Neural cell (in vitro differentiated cells): ENCODE data around the gene CEBPB. TPM values are rescaled to one million over a fixed set of nuclear protein-coding genes. Genes with fewer than 3 reads are reported as not detected.

Experiments used
- H2AFZ ChIP-seq: fragments of 200-600, 300-800 bp; sonication (generic), shearing (Covaris generic); 2 replicates; pipeline ENCODE4 v1.6.0; 2014; ENCODE audit warnings: low read depth, mild to moderate bottlenecking, antibody characterized with exemption, low read length, moderate library complexity
- H3F3A ChIP-seq: fragments of 200-600 bp; shearing (Covaris generic); 2 replicates; pipeline ENCODE4 v1.6.1; 2016; ENCODE audit warnings: mild to moderate bottlenecking, moderate library complexity, mixed read lengths, antibody characterized with exemption, low read length; ENCODE audit not compliant: insufficient read depth, poor library complexity, severe bottlenecking
- H3K27ac ChIP-seq: fragments of 200-600, 300-800 bp; sonication (generic), shearing (Covaris generic); 2 replicates; pipeline ENCODE4 v1.5.1; 2014; ENCODE audit warnings: mild to moderate bottlenecking, low read length, moderate library complexity
- H3K27me3 ChIP-seq: fragments of 300-800, 200-600 bp; sonication (generic), shearing (Covaris generic); 2 replicates; pipeline ENCODE4 v1.6.0; 2014; ENCODE audit warnings: mild to moderate bottlenecking, low read depth, low read length, moderate library complexity; ENCODE audit not compliant: insufficient read depth
- H3K36me3 ChIP-seq: fragments of 300-800, 200-600 bp; sonication (generic), shearing (Covaris generic); 2 replicates; pipeline ENCODE4 v1.5.1; 2014; ENCODE audit warnings: mild to moderate bottlenecking, antibody characterized with exemption, low read length, moderate library complexity; ENCODE audit not compliant: insufficient read depth
- H3K4me2 ChIP-seq: fragments of 300-800, 200-600 bp; sonication (generic), shearing (Covaris generic); 2 replicates; pipeline ENCODE4 v1.6.0; 2014; ENCODE audit warnings: mild to moderate bottlenecking, low read length
- H3K4me3 ChIP-seq: fragments of 300-800, 200-600 bp; sonication (generic), shearing (Covaris generic); 2 replicates; pipeline ENCODE4 v1.5.1; 2014; ENCODE audit warnings: mild to moderate bottlenecking, low read length, moderate library complexity
- H3K79me2 ChIP-seq: fragments of 200-600 bp; shearing (Covaris generic); replicated peaks from 2 replicates; pipeline ENCODE4 v1.6.0; 2014; ENCODE audit warnings: mild to moderate bottlenecking, low read length, moderate library complexity; ENCODE audit not compliant: insufficient read depth
- H3K9ac ChIP-seq: fragments of 300-800, 200-600 bp; sonication (generic), shearing (Covaris generic); 2 replicates; pipeline ENCODE4 v1.6.1; 2016; ENCODE audit warnings: mild to moderate bottlenecking, low read length, mixed read lengths
- H3K9me2 ChIP-seq: fragments of 200-600 bp; shearing (Covaris generic); 2 replicates; pipeline ENCODE4 v1.6.1; 2016; ENCODE audit warnings: mild to moderate bottlenecking, low read length, mixed read lengths; ENCODE audit not compliant: insufficient read depth
- H3K9me3 ChIP-seq: fragments of 200-600, 300-800 bp; sonication (generic), shearing (Covaris generic); 2 replicates; pipeline ENCODE4 v1.6.1; 2016; ENCODE audit warnings: mild to moderate bottlenecking, mixed run types, low read length, moderate library complexity, mixed read lengths
- H4K20me1 ChIP-seq: fragments of 200-600 bp; shearing (Covaris generic); 2 replicates; pipeline ENCODE4 v1.6.1; 2016; ENCODE audit warnings: mild to moderate bottlenecking, mixed run types; ENCODE audit not compliant: insufficient read depth
- CTCF ChIP-seq: fragments of 450-650 bp; IDR thresholded peaks from 2 replicates; pipeline ENCODE4 v1.5.1; 2014; ENCODE audit warnings: antibody characterized with exemption, mild to moderate bottlenecking, moderate library complexity; ENCODE audit not compliant: poor library complexity, severe bottlenecking
- EP300 ChIP-seq: fragments of 450-650 bp; conservative IDR thresholded peaks from 2 replicates; pipeline ENCODE4 v1.6.1; 2014; ENCODE audit warnings: antibody characterized with exemption, mild to moderate bottlenecking, moderate library complexity; ENCODE audit not compliant: poor library complexity, severe bottlenecking
- EZH2 ChIP-seq: fragments of 200-600, 300-800 bp; shearing (Covaris generic), sonication (generic); IDR thresholded peaks from 2 replicates; pipeline ENCODE4 v1.6.1; 2014; ENCODE audit warnings: antibody characterized with exemption, low read length, borderline replicate concordance, mild to moderate bottlenecking; ENCODE audit not compliant: insufficient read depth, poor library complexity, severe bottlenecking
- MXI1 ChIP-seq: fragments of 450-650 bp; conservative IDR thresholded peaks from 2 replicates; pipeline ENCODE4 v1.6.1; 2014; ENCODE audit warnings: antibody characterized with exemption, mild to moderate bottlenecking; ENCODE audit not compliant: poor library complexity, severe bottlenecking
- POLR2AphosphoS5 ChIP-seq: IDR thresholded peaks from 2 replicates; pipeline ENCODE4 v1.6.1; 2012
- RAD21 ChIP-seq: fragments of 450-650 bp; conservative IDR thresholded peaks from 2 replicates; pipeline ENCODE4 v1.6.1; 2014; ENCODE audit warnings: antibody characterized with exemption, mild to moderate bottlenecking, moderate library complexity
- REST ChIP-seq: IDR thresholded peaks from 2 replicates; pipeline ENCODE4 v1.6.1; 2012; ENCODE audit warnings: borderline replicate concordance
- SMC3 ChIP-seq: fragments of 450-650 bp; conservative IDR thresholded peaks from 2 replicates; pipeline ENCODE4 v1.6.1; 2014; ENCODE audit warnings: antibody characterized with exemption, mild to moderate bottlenecking, moderate library complexity; ENCODE audit not compliant: poor library complexity
- TAF1 ChIP-seq: IDR thresholded peaks from 2 replicates; pipeline ENCODE4 v1.6.1; 2012; ENCODE audit warnings: low read depth
- polyA plus RNA-seq: library from polyadenylated mRNA; depleted of rRNA; stranded (reverse); fragments of >200 nt; gene quantifications from 2 replicates; pipeline ENCODE4 v1.2.3, GENCODE V29; 2014

Gene CEBPB
- polyA plus RNA-seq, 1 donor from 2014 or later, result 0.59 TPM

GRCh38 chr20:50186987-50187402 is 3.6 kb upstream of the CEBPB start:
- Histone ChIP-seq H4K20me1 (no peaks in the 10 kb centered on the region), H3K4me3 (no peak overlapping the region), H3K9me2 (no peaks in the 10 kb centered on the region), H3K4me2 (no peak overlapping the region), H2AFZ (no peak overlapping the region), H3K27ac (no peak overlapping the region), H3F3A (no peaks in the 10 kb centered on the region), H3K36me3 (no peaks in the 10 kb centered on the region), H3K79me2 (no peaks in the 10 kb centered on the region), H3K9me3 (no peaks in the 10 kb centered on the region), H3K27me3 (peaks cover 3% of the 10 kb centered on the region), H3K9ac (no peak overlapping the region)
- no peak for TF ChIP-seq REST
- TF ChIP-seq EZH2, result no peak
- TF ChIP-seq EP300, result no peak
- no peak for TF ChIP-seq SMC3
- no peak for TF ChIP-seq MXI1
- TF ChIP-seq POLR2AphosphoS5, result no peak
- no peak for TF ChIP-seq RAD21
- TF ChIP-seq TAF1, result no peak
- TF ChIP-seq CTCF, result no peak

- Histone ChIP-seq H3K27ac (no peak overlapping the region), H3K4me3 (no peak overlapping the region), H2AFZ (no peak overlapping the region), H4K20me1 (no peaks in the 10 kb centered on the region), H3K9me3 (no peaks in the 10 kb centered on the region), H3K9ac (no peak overlapping the region), H3K27me3 (peaks cover 7% of the 10 kb centered on the region), H3K79me2 (no peaks in the 10 kb centered on the region), H3K9me2 (no peaks in the 10 kb centered on the region), H3K36me3 (no peaks in the 10 kb centered on the region), H3K4me2 (no peak overlapping the region), H3F3A (no peaks in the 10 kb centered on the region)
- TF ChIP-seq MXI1, result no peak
- no peak for TF ChIP-seq CTCF
- no peak for TF ChIP-seq EP300
- no peak for TF ChIP-seq EZH2
- no peak for TF ChIP-seq SMC3
- no peak for TF ChIP-seq TAF1
- TF ChIP-seq REST, result no peak
- TF ChIP-seq RAD21, result no peak
- no peak for TF ChIP-seq POLR2AphosphoS5
These were observed 3.1 kb upstream of the CEBPB start for GRCh38 chr20:50187403-50188051.
